ENCODE results near the gene OR2W1.

Gene OR2W1, protein sequence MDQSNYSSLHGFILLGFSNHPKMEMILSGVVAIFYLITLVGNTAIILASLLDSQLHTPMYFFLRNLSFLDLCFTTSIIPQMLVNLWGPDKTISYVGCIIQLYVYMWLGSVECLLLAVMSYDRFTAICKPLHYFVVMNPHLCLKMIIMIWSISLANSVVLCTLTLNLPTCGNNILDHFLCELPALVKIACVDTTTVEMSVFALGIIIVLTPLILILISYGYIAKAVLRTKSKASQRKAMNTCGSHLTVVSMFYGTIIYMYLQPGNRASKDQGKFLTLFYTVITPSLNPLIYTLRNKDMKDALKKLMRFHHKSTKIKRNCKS

DNA sequence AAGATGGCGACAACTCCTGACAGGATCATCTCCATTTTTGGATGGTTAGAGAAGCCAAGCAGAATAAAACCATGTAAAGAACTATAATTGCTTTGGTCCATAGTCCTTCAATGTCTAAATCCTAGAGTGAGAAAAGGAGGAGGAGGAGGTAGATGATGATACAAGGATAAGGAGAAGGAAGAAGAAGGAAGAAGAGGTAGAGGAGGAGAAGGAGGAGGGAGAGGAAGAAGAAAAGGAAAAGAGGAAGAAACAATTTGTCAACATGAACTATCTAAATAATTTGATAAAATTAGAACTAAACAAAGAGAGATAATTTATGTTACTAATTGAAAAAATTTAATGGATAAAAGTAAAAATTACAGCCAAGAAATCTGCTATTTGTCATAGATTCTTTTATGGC lies at the start of gene OR2W1:
Gene OR2W1 (minus strand): TSS at position 101 of the 400 bp plus-strand sequence. CDS start 0 bp downstream, at position 101.
- in situ Hi-C loops (cut with MboI; ENCODE audit: low sequenced_read_pairs), result no loop called here

DNA sequence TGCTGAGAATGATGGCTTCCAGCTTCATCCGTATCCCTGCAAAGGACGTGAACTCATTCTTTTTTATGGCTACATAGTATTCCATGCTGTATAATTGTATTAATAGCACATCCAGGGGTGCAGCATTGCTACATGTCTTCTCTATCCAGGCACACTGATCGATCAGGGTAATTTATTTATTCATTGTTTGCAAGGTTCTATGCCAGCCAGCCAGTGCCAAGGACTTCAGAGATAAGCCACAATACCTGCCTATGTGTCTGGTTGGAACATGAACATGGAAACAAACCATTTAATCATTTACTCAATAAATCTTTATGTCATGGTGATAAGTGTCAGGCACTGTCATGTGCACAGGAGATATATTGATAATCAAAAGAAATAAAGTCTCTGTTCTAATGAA lies 48.0 kb upstream of the OR2W1 start:
- in situ Hi-C loops (cut with MboI; ENCODE audit: low sequenced_read_pairs), result no loop called here

DNA sequence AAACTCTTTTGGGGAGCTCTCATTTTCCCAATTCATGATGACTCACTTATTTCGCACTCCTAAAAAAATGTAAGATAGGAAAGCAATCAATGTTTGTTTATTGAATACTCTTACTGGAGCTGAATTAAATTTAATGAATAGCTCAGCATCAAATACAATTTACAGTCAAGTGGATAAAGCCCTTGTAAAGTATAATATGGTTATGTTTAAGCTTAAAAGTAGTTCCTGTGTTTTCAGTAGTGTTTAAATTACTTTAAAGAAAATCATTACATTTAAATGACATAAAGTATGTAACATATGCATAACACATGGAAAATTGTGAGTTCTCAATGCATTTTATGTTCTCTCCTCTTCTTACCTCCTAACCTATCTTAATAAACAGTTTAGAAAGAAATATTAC lies 42.2 kb upstream of the OR2W1 start, which contains the start of gene OR2B3:
Gene OR2B3 (minus strand): TSS at position 101 of the 400 bp plus-strand sequence. CDS start 65 bp downstream, at position 36.
- in situ Hi-C loops (cut with MboI; ENCODE audit: low sequenced_read_pairs), result no loop called here

DNA sequence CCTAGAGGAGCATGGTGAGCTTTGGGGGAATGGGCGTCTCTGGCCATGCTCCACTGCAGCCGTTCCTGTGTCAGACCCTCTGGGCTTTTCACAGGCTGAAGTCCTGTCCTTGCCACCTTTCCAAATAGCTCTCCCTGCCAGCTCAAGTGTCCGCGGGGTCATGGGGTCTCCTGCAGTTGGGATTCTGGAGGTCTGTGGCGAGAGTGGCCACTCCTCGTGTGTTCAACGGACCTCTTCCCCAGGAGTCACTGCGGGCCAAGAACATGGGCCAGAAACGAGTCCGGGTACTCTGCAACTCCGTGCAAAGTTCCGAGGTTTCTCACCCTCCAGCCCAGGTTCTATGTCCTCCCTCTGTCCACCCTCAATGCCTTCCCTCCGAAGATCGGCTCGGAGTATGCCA lies 37.5 kb upstream of the OR2W1 start:
- in situ Hi-C loops (cut with MboI; ENCODE audit: low sequenced_read_pairs), result no loop called here

DNA sequence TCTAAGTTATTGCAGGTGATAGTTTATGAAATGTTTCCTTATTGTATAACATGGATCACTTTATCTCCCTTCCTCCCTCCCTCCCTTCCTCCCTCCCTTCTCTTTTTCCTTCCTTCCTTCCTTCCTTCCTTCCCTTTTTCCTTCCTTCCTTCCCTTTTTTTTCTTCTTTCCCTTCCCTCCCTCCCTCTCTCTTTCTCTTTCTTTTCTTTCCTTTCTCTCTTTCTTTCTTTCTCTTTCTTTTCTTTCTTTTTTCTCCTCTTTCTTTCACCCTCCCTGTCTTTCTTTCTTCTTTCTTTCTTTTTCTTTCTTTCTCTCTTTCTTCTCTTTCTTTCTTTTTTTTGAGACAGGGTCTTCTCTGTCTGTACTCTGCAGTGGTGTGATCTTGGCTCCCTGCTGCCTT lies 36.3 kb upstream of the OR2W1 start:
- in situ Hi-C loops (cut with MboI; ENCODE audit: low sequenced_read_pairs), result no loop called here

DNA sequence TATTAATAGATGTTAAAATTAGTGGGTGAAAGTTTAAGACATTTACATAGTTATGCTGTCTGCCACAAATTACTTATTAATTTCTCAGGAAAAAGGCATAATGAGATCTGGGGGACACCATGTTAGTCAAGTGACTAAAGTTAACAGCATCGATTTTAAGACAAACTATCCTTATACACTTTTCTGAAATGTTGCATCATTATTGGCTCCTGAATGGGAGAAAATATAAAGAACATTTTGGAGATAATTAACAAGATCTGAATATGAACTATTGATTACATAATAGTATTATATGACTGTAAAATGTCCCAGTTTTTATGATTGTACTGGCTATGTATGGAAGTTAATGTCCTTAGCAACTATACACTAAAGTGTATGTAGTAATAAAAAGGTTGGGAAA lies 34.2 kb upstream of the OR2W1 start:
- in situ Hi-C loops (cut with MboI; ENCODE audit: low sequenced_read_pairs), result no loop called here

DNA sequence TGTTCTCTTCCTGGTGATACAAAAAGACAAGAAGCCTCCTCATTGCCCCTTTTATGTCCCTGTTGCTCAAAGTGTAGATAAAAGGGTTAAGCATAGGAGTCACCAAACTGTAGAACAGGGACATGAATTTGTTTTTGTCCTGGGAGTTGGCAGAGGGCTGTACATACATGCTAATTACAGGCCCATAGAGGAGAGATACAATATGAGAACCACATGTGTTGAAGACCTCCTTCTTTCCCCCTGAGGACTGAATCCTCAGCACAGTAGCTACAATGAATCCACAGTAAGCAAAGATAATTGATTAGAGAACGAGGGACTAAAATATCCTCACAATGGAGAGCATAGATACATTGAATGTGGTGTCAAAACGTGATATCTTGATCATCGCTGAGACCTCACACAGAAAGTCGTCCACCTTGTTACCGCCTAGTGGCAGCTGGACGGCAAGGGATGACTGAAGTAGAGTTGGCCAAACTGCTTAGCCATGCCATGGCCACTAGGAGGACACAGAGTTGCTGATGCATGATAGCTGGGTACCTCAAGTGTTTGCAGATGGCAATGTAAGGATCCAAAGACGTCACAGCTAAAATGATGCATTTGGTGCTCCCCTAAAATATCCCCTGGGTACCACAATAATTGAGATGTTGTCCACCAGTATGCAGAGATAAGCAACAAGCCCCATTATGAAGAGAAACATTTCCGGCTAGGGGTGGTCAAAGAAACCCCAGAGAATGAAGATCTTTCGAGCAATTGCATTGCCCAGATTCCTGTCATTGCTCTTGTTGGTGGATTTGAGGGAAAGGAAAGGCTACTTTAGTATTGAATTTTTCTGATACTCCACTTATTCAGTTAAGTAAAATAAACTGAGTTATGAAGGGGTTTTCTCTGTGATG lies 27.1 kb upstream of the OR2W1 start:
- in situ Hi-C loops (cut with MboI; ENCODE audit: low sequenced_read_pairs), result no loop called here

DNA sequence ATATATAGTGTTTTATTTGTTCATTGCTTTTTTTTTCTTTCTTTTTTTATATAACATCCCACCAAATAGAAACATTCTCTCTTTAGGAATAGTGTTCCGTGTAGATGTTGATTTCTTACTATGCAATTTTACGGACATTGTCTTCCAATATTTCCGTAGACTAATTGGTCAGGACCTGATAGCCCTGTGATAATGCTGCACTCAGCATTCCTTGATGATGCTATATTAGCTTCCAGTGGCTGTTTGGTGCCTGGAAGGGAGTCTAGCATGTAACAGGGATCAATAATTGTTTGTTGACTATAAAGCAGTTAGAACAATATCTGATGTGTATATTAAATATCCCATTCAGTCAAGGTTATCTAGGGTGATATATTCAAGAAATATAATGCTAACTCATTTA lies 6.7 kb upstream of the OR2W1 start:
- in situ Hi-C loops (cut with MboI; ENCODE audit: low sequenced_read_pairs), result no loop called here

DNA sequence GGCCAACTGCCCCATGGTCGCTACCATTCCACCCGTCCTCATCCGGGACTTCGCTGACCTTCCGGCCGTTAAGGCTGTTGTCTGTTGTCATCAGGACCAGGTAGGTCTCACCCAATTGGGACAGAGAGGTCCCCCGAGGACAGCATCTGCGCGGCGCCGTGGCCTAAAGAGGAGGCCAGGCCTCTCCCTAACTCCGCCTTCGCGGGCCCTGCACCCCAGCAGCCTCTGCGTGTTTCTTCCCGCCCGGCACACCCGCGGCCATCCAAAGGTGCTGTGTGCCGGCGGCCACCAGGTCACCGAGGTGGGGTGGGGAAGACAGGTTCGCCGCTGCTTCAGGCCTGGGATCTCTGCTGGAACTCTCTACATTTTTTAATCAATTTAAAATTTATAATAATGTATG lies 9.0 kb downstream of the OR2W1 start:
- in situ Hi-C loops (cut with MboI; ENCODE audit: low sequenced_read_pairs), result no loop called here

DNA sequence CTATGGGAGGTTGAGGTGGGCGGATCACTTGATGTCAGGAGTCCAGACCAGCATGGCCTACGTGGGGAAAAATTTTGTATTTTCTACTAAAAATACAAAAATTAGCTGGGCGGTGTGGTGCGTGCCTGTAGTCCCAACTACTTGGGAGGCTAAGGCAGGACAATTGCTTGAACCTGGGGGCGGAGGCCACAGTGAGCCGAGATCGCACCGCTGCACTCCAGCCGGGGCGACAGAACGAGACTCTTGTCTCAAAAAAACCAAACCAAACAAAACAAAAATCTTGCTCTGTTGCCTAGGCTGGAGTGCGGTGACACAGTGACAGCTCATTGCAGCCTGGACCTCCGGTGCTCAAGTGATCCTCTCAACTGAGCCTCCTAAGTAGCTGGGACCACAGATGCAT lies 16.2 kb downstream of the OR2W1 start:
- in situ Hi-C loops (cut with MboI; ENCODE audit: low sequenced_read_pairs), result no loop called here

DNA sequence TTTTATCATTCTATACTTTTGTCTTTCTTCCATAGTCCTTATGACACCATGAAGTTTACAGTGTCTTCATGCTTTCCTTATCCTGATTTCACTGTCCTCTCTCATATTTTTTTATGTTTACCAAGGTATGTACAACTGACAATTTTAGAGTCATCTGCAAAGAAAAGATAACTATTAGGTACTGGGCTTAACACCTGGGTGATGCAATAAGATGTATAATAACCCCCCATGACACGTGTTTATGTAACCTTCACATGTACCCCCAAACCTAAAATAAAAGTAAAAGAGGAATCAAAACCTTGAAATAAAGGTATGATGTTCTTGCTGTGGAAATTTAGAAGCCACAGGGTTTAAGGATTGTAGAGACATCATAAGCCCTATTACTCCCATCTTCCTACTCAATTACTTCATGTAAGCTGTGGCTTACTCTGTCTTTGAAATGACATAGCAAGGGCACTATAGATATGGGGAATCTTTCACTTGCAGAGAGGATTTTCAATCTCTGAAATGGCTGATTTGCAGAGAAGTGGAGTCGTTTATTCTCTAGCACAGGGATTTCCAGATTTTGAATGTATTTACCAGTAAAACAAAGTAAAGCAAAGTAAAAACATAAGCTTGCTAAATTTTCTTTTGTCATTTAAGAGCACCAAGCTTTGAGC lies 18.9 kb downstream of the OR2W1 start:
- in situ Hi-C loops (cut with MboI; ENCODE audit: low sequenced_read_pairs), result no loop called here

DNA sequence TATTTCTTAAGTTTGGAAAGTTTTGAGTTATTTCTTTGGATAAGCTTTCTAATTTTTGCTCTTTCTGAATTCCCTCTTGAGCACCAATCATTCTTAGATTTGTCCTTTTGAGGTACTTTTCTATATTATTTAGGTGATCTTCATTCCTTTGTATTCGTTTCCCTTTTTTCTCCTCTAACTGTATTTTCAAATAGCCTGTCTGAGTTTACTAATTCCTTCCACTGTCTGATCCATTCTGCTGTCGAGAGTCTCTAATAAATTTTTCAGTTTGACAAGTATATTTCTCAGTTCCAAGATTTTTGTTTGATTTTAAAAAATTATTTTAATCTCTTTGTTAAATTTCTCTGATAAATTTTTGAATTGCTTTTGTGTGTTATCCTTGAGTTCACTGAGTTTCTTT lies 23.5 kb downstream of the OR2W1 start:
- in situ Hi-C loops (cut with MboI; ENCODE audit: low sequenced_read_pairs), result no loop called here

DNA sequence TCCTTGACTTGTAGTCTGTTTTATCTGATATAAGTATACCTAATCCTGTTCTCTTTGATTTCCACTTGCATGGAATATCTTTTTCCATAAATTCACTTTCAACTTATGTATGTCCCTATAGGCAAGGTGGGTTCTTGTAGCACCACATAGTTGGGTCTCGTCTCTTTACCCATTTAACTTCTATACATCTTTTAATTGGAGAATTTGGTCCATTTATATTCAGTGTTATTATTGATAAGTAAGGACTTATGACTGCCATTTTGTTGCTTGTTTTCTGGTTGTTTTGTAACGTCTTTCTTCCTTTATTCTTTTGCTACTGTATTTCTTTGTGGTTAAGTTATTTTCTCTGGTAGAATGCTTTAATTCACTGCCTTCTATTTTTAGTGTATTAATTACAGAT lies 25.3 kb downstream of the OR2W1 start:
- in situ Hi-C loops (cut with MboI; ENCODE audit: low sequenced_read_pairs), result no loop called here

DNA sequence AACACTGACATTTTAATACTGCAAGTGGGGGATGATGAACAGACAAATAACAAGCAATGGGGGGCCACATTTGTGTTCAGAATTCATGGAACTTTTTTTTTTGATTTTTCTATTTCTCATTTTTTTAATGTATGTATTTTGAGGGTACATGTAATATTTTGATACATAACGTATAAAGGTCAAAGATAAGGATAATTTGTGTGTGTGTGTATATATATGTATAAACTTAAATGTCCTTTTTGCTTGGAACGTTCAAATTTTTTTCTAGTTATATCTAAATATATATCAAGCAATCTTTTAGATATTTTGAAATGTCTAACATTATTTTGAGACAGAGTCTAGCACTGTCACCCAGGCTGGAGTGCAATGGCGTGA lies 27.6 kb downstream of the OR2W1 start:
- in situ Hi-C loops (cut with MboI; ENCODE audit: low sequenced_read_pairs), result no loop called here

DNA sequence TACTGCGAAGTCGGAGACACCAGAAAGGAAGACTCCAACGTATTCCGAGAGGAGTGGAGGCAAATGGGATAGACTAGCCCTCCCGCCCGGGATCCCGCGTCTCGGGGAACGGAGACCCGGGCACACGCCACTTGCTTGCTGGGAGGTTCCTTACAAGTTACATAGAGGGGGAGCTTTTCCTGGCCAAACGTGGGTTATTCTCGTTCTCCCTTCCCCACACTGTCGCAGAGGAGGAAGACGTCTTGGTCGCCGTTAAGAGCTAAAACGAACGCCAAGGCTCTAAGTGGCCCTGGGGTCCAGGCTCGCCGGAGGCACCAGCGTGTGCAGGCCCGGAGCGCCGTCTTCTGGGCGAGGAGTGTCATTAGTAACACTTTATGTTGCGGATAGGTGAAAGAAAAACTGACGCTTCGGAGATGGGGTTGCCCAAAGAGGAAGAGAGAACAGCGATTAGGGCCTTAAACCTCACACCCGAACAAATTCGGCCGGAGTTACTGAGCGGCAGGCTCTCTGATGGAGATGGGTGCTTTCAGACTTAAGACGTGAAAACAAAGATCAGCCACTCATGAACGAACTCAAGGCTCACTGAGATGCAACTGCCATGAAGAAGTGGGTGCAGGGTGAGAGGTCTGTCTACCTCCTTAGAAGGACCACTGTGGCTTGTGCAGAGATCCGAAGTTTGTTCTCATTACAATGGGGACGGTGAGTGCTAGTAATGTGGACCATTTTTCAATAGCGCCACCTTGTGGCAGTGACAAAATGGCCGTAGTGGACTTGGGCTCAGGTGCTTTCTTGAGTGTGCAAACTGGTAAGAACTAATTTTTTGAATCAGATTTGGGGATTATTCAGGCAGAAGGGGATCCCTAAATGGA lies 28.2 kb downstream of the OR2W1 start:
- in situ Hi-C loops (cut with MboI; ENCODE audit: low sequenced_read_pairs), result no loop called here

DNA sequence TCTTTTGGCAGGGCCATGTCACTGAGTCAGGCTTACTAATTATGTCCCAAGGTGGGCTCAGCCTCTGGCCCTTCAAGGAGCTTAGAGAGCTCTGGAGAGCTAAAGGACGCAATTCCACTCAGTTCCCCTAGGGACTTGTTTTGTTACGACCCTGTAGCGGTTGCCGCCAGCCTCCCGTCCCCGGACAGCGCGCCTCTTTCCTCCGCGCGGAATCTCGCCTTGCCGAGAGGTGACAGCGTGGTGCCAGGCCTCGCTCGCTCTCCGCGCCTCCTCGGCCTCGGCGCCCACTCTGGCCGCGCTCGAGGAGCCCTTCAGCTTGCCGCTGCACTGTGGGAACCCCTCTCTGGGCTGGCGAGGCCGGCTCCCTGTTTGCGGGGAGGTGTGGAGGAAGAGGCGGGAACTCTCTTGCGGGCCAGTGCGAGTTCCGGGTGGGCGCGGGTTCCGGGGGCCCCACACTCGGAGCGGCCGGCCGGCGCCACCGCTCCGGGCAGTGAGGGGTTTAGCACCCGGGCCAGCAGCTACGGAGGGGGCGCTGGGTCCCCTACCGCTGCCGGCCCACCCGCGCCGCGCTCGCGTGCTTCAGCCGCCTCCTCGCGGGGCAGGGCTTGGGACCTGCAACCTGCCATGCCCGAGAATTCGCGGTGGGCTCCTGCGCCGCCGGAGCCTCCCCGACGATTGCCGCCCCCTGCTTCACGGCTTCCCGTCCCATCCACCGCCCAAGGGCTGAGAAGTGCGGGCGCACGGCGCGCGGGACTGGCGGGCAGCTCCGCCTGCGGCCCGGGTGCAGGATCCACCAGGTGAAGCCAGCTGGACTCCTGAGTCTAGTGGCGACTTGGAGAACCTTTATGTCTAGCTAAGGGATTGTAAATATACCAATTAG lies 30.0 kb downstream of the OR2W1 start:
- in situ Hi-C loops (cut with MboI; ENCODE audit: low sequenced_read_pairs), result no loop called here

DNA sequence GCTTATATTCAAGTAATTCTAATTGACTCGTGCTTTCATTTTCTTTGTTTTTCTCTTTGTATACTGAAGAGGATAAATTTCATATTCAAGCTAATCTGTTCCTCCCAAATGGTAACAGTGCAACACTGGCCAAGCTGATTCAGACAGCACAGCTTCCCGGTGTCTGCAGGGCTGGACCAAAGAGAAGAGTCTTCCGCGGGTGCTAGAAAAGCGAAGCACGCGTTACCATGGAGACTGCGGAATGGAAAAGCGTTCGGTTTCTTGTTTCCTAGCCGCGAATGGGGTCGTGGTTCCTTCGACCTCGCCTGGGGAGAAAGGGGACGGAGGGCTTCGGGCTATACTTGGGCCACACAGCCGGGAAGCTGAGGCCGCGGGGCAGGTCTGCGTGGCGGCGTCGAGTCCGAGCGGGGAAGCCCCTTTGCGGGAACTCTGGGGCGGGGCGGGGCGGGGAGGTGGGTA lies 33.7 kb downstream of the OR2W1 start:
- in situ Hi-C loops (cut with MboI; ENCODE audit: low sequenced_read_pairs), result no loop called here

DNA sequence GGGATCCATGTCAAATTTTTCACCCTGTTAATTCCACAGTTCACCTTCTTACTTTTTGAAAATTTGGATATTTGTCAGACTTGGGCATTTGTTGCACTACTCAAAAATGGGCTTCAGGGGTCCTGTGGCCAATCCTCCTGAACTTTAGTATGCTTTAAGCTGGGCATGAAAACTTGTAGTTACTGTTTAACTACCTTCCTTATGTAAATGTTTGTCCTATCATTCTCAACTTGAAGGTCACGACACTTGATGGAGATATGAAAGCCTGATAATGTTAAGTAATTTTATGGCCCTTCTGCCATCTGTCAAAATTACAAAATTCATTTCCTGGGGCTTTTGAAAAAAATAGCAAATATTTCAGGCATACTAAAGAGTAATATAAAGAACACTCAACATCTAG lies 35.6 kb downstream of the OR2W1 start:
- in situ Hi-C loops (cut with MboI; ENCODE audit: low sequenced_read_pairs), result no loop called here

DNA sequence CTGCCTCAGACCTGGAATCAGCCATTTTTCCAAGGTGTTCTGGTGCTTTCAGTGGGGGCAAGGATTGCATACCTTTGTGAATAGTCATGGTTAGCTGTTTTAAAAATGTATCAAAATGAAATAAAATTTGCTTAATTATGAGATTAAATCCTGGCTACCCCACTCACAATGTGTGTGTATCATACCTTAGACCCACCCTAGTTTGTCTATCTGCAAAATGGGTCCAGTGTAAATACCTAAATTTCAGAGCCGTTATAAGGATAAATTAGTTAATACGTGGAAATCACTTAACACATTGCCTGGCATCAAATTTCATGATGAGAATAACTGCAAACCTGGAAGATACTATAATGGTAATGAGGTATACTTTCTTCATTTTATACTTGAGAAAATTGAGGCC lies 36.9 kb downstream of the OR2W1 start:
- in situ Hi-C loops (cut with MboI; ENCODE audit: low sequenced_read_pairs), result no loop called here
